ENCODE results near the gene HINT3.
"Not testable (repeated sequence)": the region's sequence is repeated elsewhere in the genome, so short reads cannot be mapped to it uniquely, and the experiment has no call there.

The HINT3 gene

GRCh38 chr6:125963817-125964216 is 7.2 kb downstream of the HINT3 start:
- FAIRE-seq, result no peak

GRCh38 chr6:125966569-125966968 is 10.0 kb downstream of the HINT3 start:
- no peak for FAIRE-seq

- FAIRE-seq, result no peak
Observed at GRCh38 chr6:125968493-125968892, 11.9 kb downstream of the HINT3 start.

- no peak for FAIRE-seq
Observed at GRCh38 chr6:125970760-125971159, 14.2 kb downstream of the HINT3 start.

GRCh38 chr6:125972478-125972877 is 15.9 kb downstream of the HINT3 start:
- not testable (repeated sequence) for FAIRE-seq

GRCh38 chr6:125974214-125974866 is 17.8 kb downstream of the HINT3 start:
- peak; percentile 73 for FAIRE-seq

GRCh38 chr6:125979101-125979500 is 22.5 kb downstream of the HINT3 start:
- FAIRE-seq, result no peak

- FAIRE-seq, result no peak
Observed at GRCh38 chr6:125981571-125982185, 25.1 kb downstream of the HINT3 start.

GRCh38 chr6:125983246-125983945 is 26.8 kb downstream of the HINT3 start:
- FAIRE-seq, result no peak

- FAIRE-seq, result no peak
Observed at GRCh38 chr6:125984311-125984710, 27.7 kb downstream of the HINT3 start.

GRCh38 chr6:125985522-125985921 is 29.0 kb downstream of the HINT3 start:
- no peak for FAIRE-seq

- no peak for FAIRE-seq
Observed at GRCh38 chr6:125985979-125986300, 29.4 kb downstream of the HINT3 start.

GRCh38 chr6:125986301-125987025 is 29.9 kb downstream of the HINT3 start, which contains the start of gene TRMT11:
Gene TRMT11, plus strand, starts transcription at chr6:125986540. Its CDS starts 11 bp downstream, at chr6:125986551.
- no peak for FAIRE-seq

GRCh38 chr6:125987026-125987617 is 30.6 kb downstream of the HINT3 start:
- no peak for FAIRE-seq

- FAIRE-seq, result no peak
Observed at GRCh38 chr6:125988280-125988679, 31.7 kb downstream of the HINT3 start.

- no peak for FAIRE-seq
Observed at GRCh38 chr6:125989631-125990030, 33.1 kb downstream of the HINT3 start.

GRCh38 chr6:125991653-125992052 is 35.1 kb downstream of the HINT3 start:
- no peak for FAIRE-seq

GRCh38 chr6:125994670-125995488 is 38.3 kb downstream of the HINT3 start:
- no peak for FAIRE-seq

GRCh38 chr6:125995972-125996580 is 39.5 kb downstream of the HINT3 start:
- no peak for FAIRE-seq

GRCh38 chr6:126002755-126003679 is 46.4 kb downstream of the HINT3 start:
- no peak for FAIRE-seq

Data from colon (tissue), 2 donors.